ENCODE measurements around the gene SLC30A3.

Gene SLC30A3

DNA sequence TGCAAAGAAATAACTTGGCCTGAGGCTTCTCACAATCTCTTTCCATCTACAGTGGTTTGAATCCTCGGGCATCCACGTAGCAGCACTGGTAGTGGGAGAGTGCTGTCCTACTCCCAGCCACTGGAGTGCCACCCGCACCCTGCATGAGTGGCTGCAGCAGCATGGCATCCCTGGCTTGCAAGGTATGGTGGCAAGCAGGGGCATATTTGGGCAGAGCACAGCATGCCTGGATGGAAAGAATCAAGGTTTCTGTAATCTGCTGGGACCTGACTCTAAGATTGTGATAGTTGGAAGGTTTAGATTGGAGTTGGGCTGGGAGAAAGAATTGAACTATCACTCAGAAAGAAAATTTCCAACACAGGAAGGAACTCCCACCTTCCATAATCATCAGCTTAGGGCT is 41.7 kb downstream of the SLC30A3 start:
- H3K4me3 ChIP-seq, result no peak overlapping the region
- H3K27ac ChIP-seq, result no peak overlapping the region

DNA sequence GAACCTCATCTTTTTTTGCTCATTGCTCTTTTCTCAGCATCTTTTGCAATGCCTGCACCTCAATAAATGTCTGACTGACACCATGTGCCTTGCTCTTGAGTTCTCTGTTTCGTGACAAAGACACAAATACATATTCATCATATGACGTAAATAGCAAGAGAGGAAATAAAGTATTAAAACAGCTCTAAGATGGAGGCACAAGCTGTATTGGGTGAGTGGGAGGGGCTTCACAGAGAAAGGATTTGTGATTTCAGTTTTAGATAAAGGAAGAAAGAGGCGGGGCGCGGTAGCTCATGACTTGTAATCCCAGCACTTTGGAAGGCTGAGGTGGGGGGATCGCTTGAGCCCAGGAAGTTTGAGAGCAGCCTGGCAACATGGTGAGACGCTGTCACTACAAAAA is 42.8 kb downstream of the SLC30A3 start:
- peak overlapping the region; percentile 51; the same call in 1 of the 2 replicates for H3K27ac ChIP-seq
- DNase-seq (ENCODE audit: low read depth, low spot score), result no peak
- H3K9me3 ChIP-seq (ENCODE audit: low read depth, low read length), result no peaks in the 10 kb centered on the region
- H3K36me3 ChIP-seq (ENCODE audit: insufficient read depth, low read length), result peaks cover 84% of the 10 kb centered on the region
- no peak overlapping the region for H3K9ac ChIP-seq (ENCODE audit: insufficient read length)
- no peak overlapping the region for H3K4me3 ChIP-seq
- TF ChIP-seq EZH2 (IDR thresholded peaks at IDR 0.05) (no peak), FOXP2 (optimal IDR thresholded peaks at IDR 0.05; ENCODE audit: control extremely low read depth, extremely low read length, insufficient read depth) (no peak), POLR2AphosphoS5 (IDR thresholded peaks at IDR 0.05; ENCODE audit: borderline replicate concordance, low read depth, low read length) (no peak)

More for the DNA sequence above, 41.7 kb downstream of the SLC30A3 start:
- DNase-seq (ENCODE audit: low read depth, low spot score), result no peak
- TF ChIP-seq EZH2 (IDR thresholded peaks at IDR 0.05) (no peak), FOXP2 (optimal IDR thresholded peaks at IDR 0.05; ENCODE audit: control extremely low read depth, extremely low read length, insufficient read depth) (no peak), POLR2AphosphoS5 (IDR thresholded peaks at IDR 0.05; ENCODE audit: borderline replicate concordance, low read depth, low read length) (no peak)
- Histone ChIP-seq H3K9me3 (ENCODE audit: low read depth, low read length) (no peaks in the 10 kb centered on the region), H3K9ac (ENCODE audit: insufficient read length) (no peak overlapping the region), H3K36me3 (ENCODE audit: insufficient read depth, low read length) (peaks cover 87% of the 10 kb centered on the region)

GRCh38 chr2:27219091-27219490 is 43.8 kb downstream of the SLC30A3 start:
- no peaks in the 10 kb centered on the region for H3K9me3 ChIP-seq (ENCODE audit: low read depth, low read length)
- peak overlapping the region; percentile 85 for H3K4me3 ChIP-seq
- TF ChIP-seq EZH2 (IDR thresholded peaks at IDR 0.05) (no peak), FOXP2 (optimal IDR thresholded peaks at IDR 0.05; ENCODE audit: control extremely low read depth, extremely low read length, insufficient read depth) (no peak), POLR2AphosphoS5 (IDR thresholded peaks at IDR 0.05; ENCODE audit: borderline replicate concordance, low read depth, low read length) (no peak)
- no peak for DNase-seq (ENCODE audit: low read depth, low spot score)
- H3K27ac ChIP-seq, result no peak overlapping the region
- H3K36me3 ChIP-seq (ENCODE audit: insufficient read depth, low read length), result peaks cover 75% of the 10 kb centered on the region
- H3K9ac ChIP-seq (ENCODE audit: insufficient read length), result peak overlapping the region; percentile 80

GRCh38 chr2:27218614-27219013 is 44.2 kb downstream of the SLC30A3 start:
- TF ChIP-seq FOXP2 (optimal IDR thresholded peaks at IDR 0.05; ENCODE audit: control extremely low read depth, extremely low read length, insufficient read depth) (no peak), EZH2 (IDR thresholded peaks at IDR 0.05) (no peak), POLR2AphosphoS5 (IDR thresholded peaks at IDR 0.05; ENCODE audit: borderline replicate concordance, low read depth, low read length) (no peak)
- Histone ChIP-seq H3K9ac (ENCODE audit: insufficient read length) (peak overlapping the region; percentile 80), H3K4me3 (peak overlapping the region; percentile 85), H3K27ac (peak overlapping the region; percentile 93; the same call in 1 of the 2 replicates), H3K9me3 (ENCODE audit: low read depth, low read length) (no peaks in the 10 kb centered on the region), H3K36me3 (ENCODE audit: insufficient read depth, low read length) (peaks cover 73% of the 10 kb centered on the region)
- DNase-seq (ENCODE audit: low read depth, low spot score), result no peak

DNA sequence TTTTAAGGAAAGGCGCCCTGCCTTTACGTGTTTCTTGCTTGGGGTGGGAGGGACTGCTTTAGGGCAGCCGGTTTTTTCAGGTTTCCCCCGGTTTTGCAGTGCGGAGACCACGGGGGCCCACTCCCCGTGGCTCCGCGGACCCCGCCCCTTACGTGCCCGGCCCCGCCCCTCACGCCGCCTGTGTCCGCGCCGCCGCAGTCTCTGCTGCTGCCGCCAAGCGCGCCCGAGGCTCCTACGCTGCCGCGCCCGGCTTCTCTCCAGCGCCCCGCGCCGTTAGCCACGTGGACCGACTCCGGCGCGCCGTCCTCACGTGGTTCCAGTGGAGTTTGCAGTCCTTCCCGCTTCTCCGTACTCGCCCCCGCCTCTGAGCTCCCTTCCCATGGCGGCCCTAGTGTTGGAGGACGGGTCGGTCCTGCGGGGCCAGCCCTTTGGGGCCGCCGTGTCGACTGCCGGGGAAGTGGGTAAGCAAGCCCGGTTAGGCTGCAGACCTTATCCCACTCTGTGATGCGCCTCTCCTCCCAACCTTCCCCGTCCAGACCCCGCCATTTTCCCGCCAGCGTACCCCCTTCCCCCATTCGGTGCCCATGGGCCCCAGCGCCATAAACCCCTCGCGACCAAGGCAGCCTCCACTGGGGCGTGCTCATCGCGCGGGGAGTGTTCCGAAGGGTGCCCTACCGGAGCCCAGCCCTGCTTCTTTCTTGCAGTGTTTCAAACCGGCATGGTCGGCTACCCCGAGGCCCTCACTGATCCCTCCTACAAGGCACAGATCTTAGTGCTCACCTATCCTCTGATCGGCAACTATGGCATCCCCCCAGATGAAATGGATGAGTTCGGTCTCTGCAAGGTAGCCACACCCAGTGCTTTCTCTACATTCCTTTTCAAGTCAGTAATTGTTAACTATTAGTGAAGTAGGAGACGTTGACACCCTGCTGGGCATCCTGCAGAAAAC is 45.4 kb downstream of the SLC30A3 start, which contains the start of gene CAD:
Gene CAD (plus strand): TSS at position 197 of the 949 bp plus-strand sequence. CDS start 183 bp downstream, at position 380.
- peaks cover 61% of the 10 kb centered on the region for H3K36me3 ChIP-seq (ENCODE audit: insufficient read depth, low read length)
- DNase-seq (ENCODE audit: low read depth, low spot score), result no peak

DNA sequence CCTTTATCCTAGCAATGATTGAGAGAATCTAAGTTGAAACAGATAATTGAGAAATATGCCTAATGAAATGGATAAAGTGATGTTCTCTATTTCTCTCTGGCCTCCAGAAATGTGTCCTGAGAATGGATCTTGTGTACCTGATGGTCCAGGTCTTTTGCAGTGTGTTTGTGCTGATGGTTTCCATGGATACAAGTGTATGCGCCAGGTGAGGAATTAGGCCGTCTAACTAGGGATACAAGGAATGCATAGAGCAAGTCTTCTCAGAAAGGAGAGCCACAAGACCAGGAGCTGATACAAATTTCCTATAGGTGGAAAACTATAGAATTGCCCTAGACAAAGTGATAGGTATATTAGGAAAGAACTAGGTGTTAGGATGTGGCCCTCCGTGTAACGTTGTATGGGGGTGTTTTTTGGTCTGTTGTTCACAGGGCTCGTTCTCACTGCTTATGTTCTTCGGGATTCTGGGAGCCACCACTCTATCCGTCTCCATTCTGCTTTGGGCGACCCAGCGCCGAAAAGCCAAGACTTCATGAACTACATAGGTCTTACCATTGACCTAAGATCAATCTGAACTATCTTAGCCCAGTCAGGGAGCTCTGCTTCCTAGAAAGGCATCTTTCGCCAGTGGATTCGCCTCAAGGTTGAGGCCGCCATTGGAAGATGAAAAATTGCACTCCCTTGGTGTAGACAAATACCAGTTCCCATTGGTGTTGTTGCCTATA is 46.3 kb downstream of the SLC30A3 start:
- Histone ChIP-seq H3K9ac (ENCODE audit: insufficient read length) (no peak overlapping the region), H3K4me3 (peak overlapping the region; percentile 85), H3K9me3 (ENCODE audit: low read depth, low read length) (no peaks in the 10 kb centered on the region), H3K36me3 (ENCODE audit: insufficient read depth, low read length) (peaks cover 53% of the 10 kb centered on the region), H3K27ac (peak overlapping the region; percentile 93)
- DNase-seq (ENCODE audit: low read depth, low spot score), result no peak
- no peak for TF ChIP-seq EZH2 (IDR thresholded peaks at IDR 0.05)
- no peak for TF ChIP-seq FOXP2 (optimal IDR thresholded peaks at IDR 0.05; ENCODE audit: control extremely low read depth, extremely low read length, insufficient read depth)
- no peak for TF ChIP-seq POLR2AphosphoS5 (IDR thresholded peaks at IDR 0.05; ENCODE audit: borderline replicate concordance, low read depth, low read length)

More for the DNA sequence above, 45.4 kb downstream of the SLC30A3 start, which contains the start of gene CAD:
- peak within 1 kb of the TSS; percentile 80 for H3K9ac ChIP-seq (ENCODE audit: insufficient read length)
- peak within 1 kb of the TSS; percentile 85 for H3K4me3 ChIP-seq
- H3K27ac ChIP-seq, result peak within 1 kb of the TSS; percentile 93
- H3K9me3 ChIP-seq (ENCODE audit: low read depth, low read length), result no peaks in the 10 kb centered on the region
- TF ChIP-seq FOXP2 (optimal IDR thresholded peaks at IDR 0.05; ENCODE audit: control extremely low read depth, extremely low read length, insufficient read depth), result no peak
- TF ChIP-seq POLR2AphosphoS5 (IDR thresholded peaks at IDR 0.05; ENCODE audit: borderline replicate concordance, low read depth, low read length), result peak; percentile 92

DNA sequence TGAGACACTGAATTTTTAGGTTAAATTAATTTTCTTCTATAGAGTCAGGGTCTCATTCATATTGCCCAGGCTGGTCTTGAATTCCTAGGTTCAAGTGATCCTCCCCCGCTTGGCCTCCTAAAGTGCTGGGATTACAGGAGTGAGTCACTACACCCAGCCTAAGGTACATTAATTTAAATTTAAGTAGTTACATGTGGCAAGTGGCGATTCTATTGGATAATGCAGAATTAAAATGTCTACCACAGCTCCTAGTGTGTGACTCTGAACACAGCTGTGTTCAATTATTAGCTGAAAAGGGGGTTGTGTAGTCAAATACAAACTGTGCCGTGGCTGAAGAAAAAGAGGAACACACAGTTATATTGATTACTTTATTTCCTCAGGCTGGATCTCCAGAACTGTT is 47.9 kb downstream of the SLC30A3 start:
- Histone ChIP-seq H3K36me3 (ENCODE audit: insufficient read depth, low read length) (peaks cover 40% of the 10 kb centered on the region), H3K4me3 (peak overlapping the region; percentile 53), H3K9ac (ENCODE audit: insufficient read length) (peak overlapping the region; percentile 27), H3K9me3 (ENCODE audit: low read depth, low read length) (no peaks in the 10 kb centered on the region), H3K27ac (peak overlapping the region; percentile 93)
- TF ChIP-seq POLR2AphosphoS5 (IDR thresholded peaks at IDR 0.05; ENCODE audit: borderline replicate concordance, low read depth, low read length) (no peak), EZH2 (IDR thresholded peaks at IDR 0.05) (no peak), FOXP2 (optimal IDR thresholded peaks at IDR 0.05; ENCODE audit: control extremely low read depth, extremely low read length, insufficient read depth) (no peak)
- DNase-seq (ENCODE audit: low read depth, low spot score), result no peak
